Stimulated activated CD4-positive, alpha-beta T cell treated with anti-CD3 and anti-CD28 coated beads, TNF-alpha, amount 100 ng/mL, for 1 hour (primary cell): ENCODE data around the gene FBXO9.

Experiments
- DNase-seq, 3 donors: peaks; one replicate each; pipeline ENCODE4 v3.0.0-alpha.2; 2020; ENCODE audit warnings: low read depth in 3 of 3, low spot score in 1 of 3

Gene FBXO9

GRCh38 chr6:53133961-53134360 lies 68.8 kb downstream of the FBXO9 start:
- no peak for DNase-seq

GRCh38 chr6:53134601-53135235 lies 69.5 kb downstream of the FBXO9 start:
- no peak for DNase-seq

- no peak for DNase-seq
Observed at GRCh38 chr6:53136000-53136609, 70.9 kb downstream of the FBXO9 start.

GRCh38 chr6:53139841-53140413 lies 74.7 kb downstream of the FBXO9 start:
- no peak for DNase-seq

- DNase-seq = no peak
Observed at GRCh38 chr6:53142810-53143209, 77.6 kb downstream of the FBXO9 start.

GRCh38 chr6:53143710-53144109 lies 78.5 kb downstream of the FBXO9 start:
- DNase-seq = no peak

- no peak for DNase-seq
Observed at GRCh38 chr6:53144802-53145201, 79.6 kb downstream of the FBXO9 start.

- no peak for DNase-seq
Observed at GRCh38 chr6:53148684-53149083, 83.5 kb downstream of the FBXO9 start, which contains the start of gene GCM1. Gene GCM1, minus strand, starts transcription at chr6:53148841. Its CDS starts 3,209 bp downstream, at chr6:53145632.
